Epithelial cell of esophagus (primary cell): ENCODE data around the gene SH3BP5L.
A peak's percentile ranks its signal among the peaks of the same experiment; 100 is the strongest.
"Not testable (repeated sequence)": the region's sequence is repeated elsewhere in the genome, so short reads cannot be mapped to it uniquely, and the experiment has no call there.

Source experiments
- DNase-seq: peaks from one replicate; pipeline ENCODE4 v3.0.0; 2010; ENCODE audit warnings: low read depth
- H3K4me3 ChIP-seq: 2 replicates; pipeline ENCODE4 v1.5.1; 2011; ENCODE audit warnings: mild to moderate bottlenecking, low read length, control low read depth
- CTCF ChIP-seq: IDR thresholded peaks from 2 replicates; pipeline ENCODE4 v1.5.1; 2011; ENCODE audit warnings: low read depth, mild to moderate bottlenecking, low read length, control low read depth, inconsistent platforms; ENCODE audit not compliant: insufficient read depth; ENCODE audit errors: missing control alignments

SH3BP5L gene

GRCh38 chr1:248802454-248802853 lies 23.3 kb downstream of the SH3BP5L start:
- TF ChIP-seq CTCF: no peak
- H3K4me3 ChIP-seq: no peak overlapping the region
- no peak for DNase-seq

- TF ChIP-seq CTCF: no peak
- no peak for DNase-seq
Observed at GRCh38 chr1:248800459-248800858, 25.3 kb downstream of the SH3BP5L start.

GRCh38 chr1:248798791-248799190 lies 26.9 kb downstream of the SH3BP5L start:
- DNase-seq: peak; percentile 35
- TF ChIP-seq CTCF: no peak
- H3K4me3 ChIP-seq: no peak overlapping the region

More at GRCh38 chr1:248800459-248800858, 25.3 kb downstream of the SH3BP5L start:
- no peak overlapping the region for H3K4me3 ChIP-seq

DNA sequence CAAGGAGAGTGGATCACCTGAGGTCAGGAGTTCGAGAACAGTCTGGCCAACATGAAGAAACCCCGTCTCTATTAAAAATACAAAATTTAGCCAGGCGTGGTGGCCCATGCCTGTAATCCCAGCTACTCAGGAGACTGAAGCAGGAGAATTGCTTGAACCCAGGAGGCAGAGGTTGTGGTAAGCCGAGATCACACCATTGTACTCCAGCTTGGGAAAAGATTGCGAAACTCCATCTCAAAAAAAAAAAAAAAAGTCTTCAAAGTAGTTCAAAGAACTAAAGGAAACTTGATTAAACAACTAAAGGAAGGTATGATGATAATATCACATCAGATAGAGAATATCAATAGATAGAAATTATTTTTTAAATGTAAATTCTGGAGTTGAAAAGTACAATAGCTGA lies 31.1 kb downstream of the SH3BP5L start:
- H3K4me3 ChIP-seq, DNase-seq: not testable (repeated sequence)

DNA sequence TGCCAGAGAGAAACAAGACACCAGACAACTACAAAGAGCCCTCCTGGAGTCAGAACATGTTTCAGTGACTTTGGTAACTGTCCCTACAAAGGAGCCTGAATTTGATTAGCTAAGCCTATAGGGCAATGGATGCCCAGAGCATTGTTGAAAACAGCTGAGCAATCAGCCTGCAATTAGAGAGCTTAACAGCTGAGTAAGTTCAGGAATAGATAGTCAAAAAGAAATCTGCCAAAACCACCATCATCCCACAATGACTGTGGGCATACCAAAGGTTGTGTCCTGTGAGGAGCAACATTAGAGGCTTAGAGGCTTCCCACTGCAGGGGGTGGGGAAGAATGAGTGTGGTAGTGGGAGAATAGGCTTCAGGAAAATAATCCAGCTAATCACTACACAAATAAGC lies 32.1 kb downstream of the SH3BP5L start:
- peak; percentile 6 for DNase-seq
- no peak overlapping the region for H3K4me3 ChIP-seq
- no peak for TF ChIP-seq CTCF

- no peak for DNase-seq
- no peak overlapping the region for H3K4me3 ChIP-seq
- no peak for TF ChIP-seq CTCF
Observed at GRCh38 chr1:248792342-248792741, 33.4 kb downstream of the SH3BP5L start.

- H3K4me3 ChIP-seq: no peak overlapping the region
- DNase-seq: no peak
- TF ChIP-seq CTCF: no peak
Observed at GRCh38 chr1:248791010-248791409, 34.7 kb downstream of the SH3BP5L start.

DNA sequence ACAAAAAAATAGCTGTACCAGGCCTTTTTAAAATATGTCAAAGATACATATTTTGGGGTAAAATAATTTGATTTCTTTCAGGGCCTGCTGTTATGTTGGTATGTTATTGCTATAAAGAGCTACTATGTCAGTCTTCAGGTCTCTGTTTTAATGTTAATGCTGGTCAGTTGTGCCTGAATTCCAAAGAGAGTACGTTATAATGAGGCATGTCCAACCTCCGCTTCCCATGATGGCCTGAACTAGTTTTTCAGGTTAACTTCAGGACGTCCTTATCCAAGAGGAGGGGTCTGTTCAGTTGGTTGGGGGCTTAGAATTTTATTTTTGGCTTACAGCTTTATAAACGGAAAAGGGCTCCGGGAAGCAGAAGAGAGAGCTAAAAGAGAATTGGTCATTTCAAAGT lies 35.3 kb downstream of the SH3BP5L start:
- H3K4me3 ChIP-seq: no peak overlapping the region
- TF ChIP-seq CTCF: no peak
- DNase-seq: no peak

DNA sequence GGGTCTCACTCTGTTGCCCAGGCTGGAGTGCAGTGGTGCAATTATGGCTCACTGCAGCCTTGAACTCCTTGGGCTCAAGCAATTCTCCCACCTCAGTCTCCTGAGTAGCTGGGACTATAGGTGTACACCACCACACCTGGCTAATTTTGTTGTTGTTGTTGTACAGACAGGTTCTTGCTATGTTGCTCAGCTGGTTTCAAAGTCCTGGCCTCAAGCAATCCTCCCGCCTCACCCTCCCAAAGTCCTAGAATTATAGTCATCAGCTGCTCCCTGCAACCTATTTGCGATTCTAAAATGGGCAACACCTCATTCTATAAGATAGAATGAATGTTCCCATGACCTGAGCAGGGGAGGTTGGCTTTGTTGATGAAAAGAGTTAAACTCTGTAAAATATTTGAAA lies 36.4 kb downstream of the SH3BP5L start:
- peak; percentile 71 for DNase-seq
- H3K4me3 ChIP-seq: not testable (repeated sequence)
